HepG2 (cell line): ENCODE measurements around the gene IL3RA. TPM values are rescaled to one million over a fixed set of nuclear protein-coding genes. Genes with fewer than 3 reads are reported as not detected.
A peak's percentile ranks its signal among the peaks of the same experiment; 100 is the strongest.

Source experiments
- ATAC-seq: fragments of 200-7000 bp; cut with Tn5 transposase; 3 replicates; pipeline ENCODE4 v1.9.1; 2020; ENCODE audit warnings: mild to moderate bottlenecking, moderate library complexity
- BruUV-seq: library from RNA; stranded (reverse); fragments of 400-500 nt; replicated peaks from 2 replicates; lab custom pipeline; 2021; lab: Mats Ljungman, UMichigan
- CTCF ChIA-PET: fragments of 300-600 bp; formaldehyde crosslinking; extraction: SDS; loops from one replicate; lab custom pipeline; 2021; ENCODE audit warnings: low total read pairs, inconsistent platforms, low intra/inter-chr PET ratio; lab: Yijun Ruan, JAX
- POLR2A ChIA-PET: fragments of 350-600 bp; sonication (Branson Sonifier 250); formaldehyde crosslinking; loops from one replicate; lab custom pipeline; 2020; ENCODE audit warnings: antibody characterized with exemption, inconsistent platforms; lab: Yijun Ruan, JAX
- DNase-seq: peaks from one replicate; pipeline ENCODE4 v3.0.0-alpha.2; 2015; ENCODE audit warnings: low spot score
- FAIRE-seq: peaks from 3 replicates; lab custom pipeline; 2011; peaks lifted over from hg19 to GRCh38; lab: Jason Lieb, UNC
- H2AFZ ChIP-seq: one replicate; pipeline ENCODE4 v1.6.1; 2011; ENCODE audit warnings: low read length, inconsistent platforms
- H3K27ac ChIP-seq: fragments of 300-600 bp; 3 replicates; pipeline ENCODE4 v1.8.0; 2011; ENCODE audit warnings: mixed run types, mild to moderate bottlenecking, mixed read lengths, low read length, inconsistent platforms; ENCODE audit not compliant: insufficient read depth; ENCODE audit errors: extremely low read length
- H3K27me3 ChIP-seq, 2 experiments: fragments of 200-600 bp in 1 of 2; 2 replicates in 1 of 2; 3 replicates in 1 of 2; pipeline versions ENCODE4 v1.6.0 to v1.8.0; 2011; ENCODE audit warnings: low read length in 2 of 2, mild to moderate bottlenecking in 2 of 2, moderate library complexity in 2 of 2, inconsistent platforms in 1 of 2; ENCODE audit not compliant: insufficient read depth in 2 of 2, control insufficient read depth in 1 of 2
- H3K36me3 ChIP-seq, 2 experiments: fragments of 200-600 bp in 1 of 2; replicated peaks in 1 of 2; 2 replicates in 1 of 2; 3 replicates in 1 of 2; pipeline versions ENCODE4 v1.5.1 to v1.8.0; 2011; ENCODE audit warnings: low read length in 2 of 2, inconsistent platforms in 1 of 2; ENCODE audit not compliant: insufficient read depth in 2 of 2, control insufficient read depth in 1 of 2
- H3K4me1 ChIP-seq: 2 replicates; pipeline ENCODE4 v1.5.1; 2012; ENCODE audit warnings: low read length, inconsistent platforms; ENCODE audit not compliant: insufficient read depth
- H3K4me2 ChIP-seq: 2 replicates; pipeline ENCODE4 v1.6.0; 2011; ENCODE audit warnings: low read depth, low read length, inconsistent platforms
- H3K4me3 ChIP-seq, 3 experiments: fragments of 200-600 bp in 1 of 3; sonication (generic), shearing (Covaris generic) in 1 of 3; replicated peaks in 1 of 3; 2 replicates each; pipeline ENCODE4 v1.5.1; 2011 to 2016; ENCODE audit warnings: low read length in 3 of 3, inconsistent platforms in 2 of 3, low read depth in 2 of 3, mild to moderate bottlenecking in 2 of 3, control low read depth in 1 of 3, mixed read lengths in 1 of 3; ENCODE audit not compliant: insufficient read depth in 1 of 3
- H3K79me2 ChIP-seq: one replicate; pipeline ENCODE4 v1.6.1; 2011; ENCODE audit warnings: low read length, inconsistent platforms; ENCODE audit not compliant: insufficient read depth
- H3K9ac ChIP-seq: 2 replicates; pipeline ENCODE4 v1.6.0; 2011; ENCODE audit warnings: mild to moderate bottlenecking, low read depth, low read length, inconsistent platforms; ENCODE audit not compliant: insufficient read depth
- H3K9me3 ChIP-seq: 2 replicates; pipeline ENCODE4 v1.5.1; 2012; ENCODE audit warnings: mild to moderate bottlenecking, low read length
- H4K20me1 ChIP-seq: 2 replicates; pipeline ENCODE4 v1.6.0; 2011; ENCODE audit warnings: inconsistent platforms, mild to moderate bottlenecking, low read length, moderate library complexity; ENCODE audit not compliant: insufficient read depth
- AGO1 ChIP-seq: fragments of 200-400 bp; formaldehyde crosslinking; IDR thresholded peaks from 2 replicates; pipeline ENCODE4 v1.6.1; 2017; ENCODE audit warnings: mild to moderate bottlenecking, low read depth, low read length, moderate library complexity; ENCODE audit not compliant: poor library complexity, severe bottlenecking
- AGO2 ChIP-seq: fragments of 200-400 bp; formaldehyde crosslinking; optimal IDR thresholded peaks from 2 replicates; pipeline ENCODE3; 2017; ENCODE audit warnings: mild to moderate bottlenecking, low read depth, low read length, moderate library complexity
- CHD2 ChIP-seq: IDR thresholded peaks from 2 replicates; pipeline ENCODE4 v1.6.1; 2011; ENCODE audit warnings: low read depth, low read length, improper control_type of control experiment
- MED8 ChIP-seq: sonication (generic); formaldehyde crosslinking; IDR thresholded peaks from 2 replicates; pipeline ENCODE4 v1.8.1; 2023; ENCODE audit warnings: mild to moderate bottlenecking, missing genetic modification reagents; ENCODE audit not compliant: insufficient replicate concordance
- POLR2A ChIP-seq, 2 experiments: IDR thresholded peaks; 2 replicates each; pipeline ENCODE4 v1.6.1; 2011; ENCODE audit warnings: low read depth in 2 of 2, low read length in 2 of 2, mild to moderate bottlenecking in 1 of 2, moderate library complexity in 1 of 2; ENCODE audit not compliant: insufficient read depth in 1 of 2
- POLR2G ChIP-seq: fragments of 200-400 bp; formaldehyde crosslinking; IDR thresholded peaks from 2 replicates; pipeline ENCODE4 v1.6.1; 2018; ENCODE audit warnings: mild to moderate bottlenecking, low read depth, low read length, moderate library complexity
- SRSF1 ChIP-seq: fragments of 200-400 bp; formaldehyde crosslinking; optimal IDR thresholded peaks from 2 replicates; pipeline ENCODE3; 2017; ENCODE audit warnings: mild to moderate bottlenecking, low read depth, low read length, moderate library complexity
- ZNF276 ChIP-seq: sonication (generic); formaldehyde crosslinking; IDR thresholded peaks from 2 replicates; pipeline ENCODE4 v1.4.0; 2020; ENCODE audit warnings: mild to moderate bottlenecking, low read depth, missing genetic modification reagents
- ZNF747 ChIP-seq: sonication (generic); formaldehyde crosslinking; IDR thresholded peaks from 2 replicates; pipeline ENCODE4 v1.8.1; 2023; ENCODE audit warnings: missing genetic modification reagents, mild to moderate bottlenecking, borderline replicate concordance
- WGBS: methylation state at CpG from one replicate; pipeline ENCODE4 v1.1.6; 2017; ENCODE audit warnings: low lambda C conversion rate; 5-methylcytosine and 5-hydroxymethylcytosine counted together
- in situ Hi-C: cut with HindIII; loops from 2 replicates; pipeline ENCODE4 v1.10.0; 2017; ENCODE audit warnings: low pct_unique_long_range_greater_than_20kb; ENCODE audit not compliant: extremely low pct_ligation_motif_present
- intact Hi-C: fragments of 100-400 bp; cut with micrococcal nuclease; formaldehyde crosslinking; loops from one replicate; pipeline ENCODE4 v1.10.0; 2022; ENCODE audit not compliant: unreplicated experiment
- polyA plus RNA-seq, 8 experiments: library from polyadenylated mRNA; depleted of rRNA in 3 of 8; stranded (reverse) in 7 of 8; unstranded in 1 of 8; fragments of >200 nt; fragmentation: Illumina TruSeq in 4 of 8; extraction: Trizol in 4 of 8; gene quantifications; 2 replicates each; pipeline versions ENCODE4 v1.2.1 to v1.2.3, GENCODE V29; 2011 to 2016; ENCODE audit warnings: low read depth in 4 of 8, missing spikeins in 1 of 8, mixed read lengths in 1 of 8; ENCODE audit not compliant: insufficient read depth in 1 of 8
- total RNA-seq, 5 experiments: library from RNA; depleted of rRNA; stranded (reverse); fragments of >200 nt; fragmentation: Illumina TruSeq; extraction: Trizol; gene quantifications; 2 replicates each; pipeline ENCODE4 v1.2.3, GENCODE V29; 2016; ENCODE audit warnings: low read depth in 1 of 5

The IL3RA gene
- total and polyA plus RNA-seq, 2 of the 13 experiments (the other 11 are each of a cell fraction or from before 2014, with no cell fraction given): not detected

- H3K79me2 ChIP-seq: no peaks in the 10 kb centered on the region
- H3K27ac ChIP-seq: no peak overlapping the region
- H3K4me1 ChIP-seq: peaks cover 12% of the 10 kb centered on the region
- no peak overlapping the region for H3K4me2 ChIP-seq
- ATAC-seq (peak; percentile 15), DNase-seq (no peak), FAIRE-seq (no peak)
- H3K9me3 ChIP-seq: peaks cover 16% of the 10 kb centered on the region; the same call in 1 of the 2 replicates
- intact Hi-C loops: no loop called here
- H2AFZ ChIP-seq: no peak overlapping the region
- in situ Hi-C loops: no loop called here
- H3K9ac ChIP-seq: no peak overlapping the region
- 92% methylated on average over 15 of the region's 29 CpGs for WGBS
- no TSS peak for BruUV-seq
- CTCF ChIA-PET: no interaction called here
- no peaks in the 10 kb centered on the region for H3K27me3 ChIP-seq
- peaks cover 3% of the 10 kb centered on the region; the same call in 1 of the 2 replicates for H4K20me1 ChIP-seq
- H3K36me3 ChIP-seq: peaks cover 9 to 15% of the 10 kb centered on the region in 2 experiments; a peak in 4 of 5 replicates
- POLR2A ChIA-PET: no interaction called here
- TF ChIP-seq ZNF276 (CRISPR knock-in tag) (no peak), AGO2 (peak; percentile 97), CHD2 (peak; percentile 33; the same call in 1 of the 2 replicates), MED8 (CRISPR knock-in tag) (no peak), SRSF1 (peak; percentile 53), POLR2G (peak; percentile 9; the same call in 1 of the 2 replicates), AGO1 (peak; percentile 97), ZNF747 (CRISPR knock-in tag) (no peak), POLR2A (IDR thresholded peaks at IDR 0.05; ENCODE audit: insufficient read depth in 1 of 2, low read depth in 2 of 2, low read length in 2 of 2) (peak in 1 of 2 experiments; percentile 36; a peak in 1 of 4 replicates)
- no peak overlapping the region for H3K4me3 ChIP-seq
These were observed 82.4 kb downstream of the IL3RA start for GRCh38 chrX:1418901-1419544.
